ENCODE results near the gene NPTN.

Gene NPTN

GRCh38 chr15:73621286-73621826 lies 11.8 kb downstream of the NPTN start:
- H3K9me3 Mint-ChIP-seq, result no peaks in the 10 kb centered on the region
- H3K27ac Mint-ChIP-seq, result no peak overlapping the region
- H3K27me3 Mint-ChIP-seq (ENCODE audit: low read depth), result no peaks in the 10 kb centered on the region
- H3K4me1 Mint-ChIP-seq (ENCODE audit: low read depth), result peaks cover 15% of the 10 kb centered on the region
- H3K36me3 Mint-ChIP-seq (ENCODE audit: low read depth), result peaks cover 2% of the 10 kb centered on the region
- no peak overlapping the region for H3K4me3 Mint-ChIP-seq

- H3K4me3 Mint-ChIP-seq, result no peak overlapping the region
- no peaks in the 10 kb centered on the region for H3K27me3 Mint-ChIP-seq (ENCODE audit: low read depth)
- peaks cover 17% of the 10 kb centered on the region for H3K4me1 Mint-ChIP-seq (ENCODE audit: low read depth)
- H3K36me3 Mint-ChIP-seq (ENCODE audit: low read depth), result peaks cover 2% of the 10 kb centered on the region
- no peak overlapping the region for H3K27ac Mint-ChIP-seq
- no peaks in the 10 kb centered on the region for H3K9me3 Mint-ChIP-seq
These were observed 13.1 kb downstream of the NPTN start for GRCh38 chr15:73620078-73620477.

- H3K27me3 Mint-ChIP-seq (ENCODE audit: low read depth), result no peaks in the 10 kb centered on the region
- H3K9me3 Mint-ChIP-seq, result no peaks in the 10 kb centered on the region
- no peak overlapping the region for H3K4me3 Mint-ChIP-seq
- peaks cover 17% of the 10 kb centered on the region for H3K4me1 Mint-ChIP-seq (ENCODE audit: low read depth)
- peaks cover 2% of the 10 kb centered on the region for H3K36me3 Mint-ChIP-seq (ENCODE audit: low read depth)
- no peak overlapping the region for H3K27ac Mint-ChIP-seq
These were observed 15.3 kb downstream of the NPTN start for GRCh38 chr15:73617913-73618312.

GRCh38 chr15:73617301-73617831 lies 15.8 kb downstream of the NPTN start:
- Mint-ChIP-seq H3K4me3 (no peak overlapping the region), H3K9me3 (no peaks in the 10 kb centered on the region), H3K27me3 (ENCODE audit: low read depth) (no peaks in the 10 kb centered on the region), H3K36me3 (ENCODE audit: low read depth) (peaks cover 2% of the 10 kb centered on the region), H3K4me1 (ENCODE audit: low read depth) (peaks cover 17% of the 10 kb centered on the region), H3K27ac (no peak overlapping the region)

GRCh38 chr15:73608941-73609340 lies 24.2 kb downstream of the NPTN start:
- H3K4me1 Mint-ChIP-seq (ENCODE audit: low read depth), result peaks cover 23% of the 10 kb centered on the region
- H3K27me3 Mint-ChIP-seq (ENCODE audit: low read depth), result no peaks in the 10 kb centered on the region
- H3K36me3 Mint-ChIP-seq (ENCODE audit: low read depth), result no peaks in the 10 kb centered on the region
- H3K9me3 Mint-ChIP-seq, result no peaks in the 10 kb centered on the region
- H3K27ac Mint-ChIP-seq, result no peak overlapping the region
- no peak overlapping the region for H3K4me3 Mint-ChIP-seq

GRCh38 chr15:73608475-73608874 lies 24.7 kb downstream of the NPTN start:
- Mint-ChIP-seq H3K4me3 (no peak overlapping the region), H3K36me3 (ENCODE audit: low read depth) (no peaks in the 10 kb centered on the region), H3K9me3 (no peaks in the 10 kb centered on the region), H3K27me3 (ENCODE audit: low read depth) (no peaks in the 10 kb centered on the region), H3K27ac (no peak overlapping the region), H3K4me1 (ENCODE audit: low read depth) (peaks cover 23% of the 10 kb centered on the region)

- Mint-ChIP-seq H3K9me3 (no peaks in the 10 kb centered on the region), H3K27ac (no peak overlapping the region), H3K27me3 (ENCODE audit: low read depth) (no peaks in the 10 kb centered on the region), H3K4me1 (ENCODE audit: low read depth) (peaks cover 23% of the 10 kb centered on the region), H3K36me3 (ENCODE audit: low read depth) (no peaks in the 10 kb centered on the region), H3K4me3 (no peak overlapping the region)
These were observed 25.3 kb downstream of the NPTN start for GRCh38 chr15:73607843-73608242.

- no peaks in the 10 kb centered on the region for H3K36me3 Mint-ChIP-seq (ENCODE audit: low read depth)
- no peak overlapping the region for H3K27ac Mint-ChIP-seq
- no peak overlapping the region for H3K4me3 Mint-ChIP-seq
- peaks cover 23% of the 10 kb centered on the region for H3K4me1 Mint-ChIP-seq (ENCODE audit: low read depth)
- no peaks in the 10 kb centered on the region for H3K27me3 Mint-ChIP-seq (ENCODE audit: low read depth)
- no peaks in the 10 kb centered on the region for H3K9me3 Mint-ChIP-seq
These were observed 25.8 kb downstream of the NPTN start for GRCh38 chr15:73607405-73607804.

- H3K4me1 Mint-ChIP-seq (ENCODE audit: low read depth), result peaks cover 21% of the 10 kb centered on the region
These were observed 27.3 kb downstream of the NPTN start for GRCh38 chr15:73605759-73606436.

GRCh38 chr15:73604477-73604876 lies 28.7 kb downstream of the NPTN start:
- Mint-ChIP-seq H3K4me3 (no peak overlapping the region), H3K9me3 (no peaks in the 10 kb centered on the region), H3K27me3 (ENCODE audit: low read depth) (no peaks in the 10 kb centered on the region), H3K27ac (no peak overlapping the region), H3K4me1 (ENCODE audit: low read depth) (peaks cover 21% of the 10 kb centered on the region), H3K36me3 (ENCODE audit: low read depth) (no peaks in the 10 kb centered on the region)

More at GRCh38 chr15:73605759-73606436, 27.3 kb downstream of the NPTN start:
- H3K4me3 Mint-ChIP-seq, result no peak overlapping the region
- no peaks in the 10 kb centered on the region for H3K9me3 Mint-ChIP-seq
- no peaks in the 10 kb centered on the region for H3K27me3 Mint-ChIP-seq (ENCODE audit: low read depth)
- H3K27ac Mint-ChIP-seq, result no peak overlapping the region
- H3K36me3 Mint-ChIP-seq (ENCODE audit: low read depth), result no peaks in the 10 kb centered on the region

GRCh38 chr15:73602992-73603391 lies 30.2 kb downstream of the NPTN start:
- Mint-ChIP-seq H3K4me1 (ENCODE audit: low read depth) (peaks cover 15% of the 10 kb centered on the region), H3K27me3 (ENCODE audit: low read depth) (no peaks in the 10 kb centered on the region), H3K4me3 (no peak overlapping the region), H3K36me3 (ENCODE audit: low read depth) (no peaks in the 10 kb centered on the region), H3K27ac (no peak overlapping the region), H3K9me3 (no peaks in the 10 kb centered on the region)

GRCh38 chr15:73602446-73602843 lies 30.7 kb downstream of the NPTN start:
- no peaks in the 10 kb centered on the region for H3K27me3 Mint-ChIP-seq (ENCODE audit: low read depth)

GRCh38 chr15:73601451-73602445 lies 31.4 kb downstream of the NPTN start:
- Mint-ChIP-seq H3K27me3 (ENCODE audit: low read depth) (no peaks in the 10 kb centered on the region), H3K4me1 (ENCODE audit: low read depth) (peaks cover 7% of the 10 kb centered on the region), H3K36me3 (ENCODE audit: low read depth) (no peaks in the 10 kb centered on the region), H3K4me3 (no peak overlapping the region), H3K9me3 (no peaks in the 10 kb centered on the region), H3K27ac (no peak overlapping the region)

More at GRCh38 chr15:73602446-73602843, 30.7 kb downstream of the NPTN start:
- Mint-ChIP-seq H3K36me3 (ENCODE audit: low read depth) (no peaks in the 10 kb centered on the region), H3K9me3 (no peaks in the 10 kb centered on the region), H3K27ac (no peak overlapping the region), H3K4me3 (no peak overlapping the region), H3K4me1 (ENCODE audit: low read depth) (peaks cover 14% of the 10 kb centered on the region)

- peaks cover 4% of the 10 kb centered on the region for H3K36me3 Mint-ChIP-seq (ENCODE audit: low read depth)
- H3K4me1 Mint-ChIP-seq (ENCODE audit: low read depth), result peaks cover 14% of the 10 kb centered on the region
- no peaks in the 10 kb centered on the region for H3K27me3 Mint-ChIP-seq (ENCODE audit: low read depth)
- no peak overlapping the region for H3K4me3 Mint-ChIP-seq
- H3K27ac Mint-ChIP-seq, result no peak overlapping the region
- no peaks in the 10 kb centered on the region for H3K9me3 Mint-ChIP-seq
These were observed 32.5 kb downstream of the NPTN start for GRCh38 chr15:73600413-73601335.
